HG02763 (cell line): ENCODE measurements around the gene RTF1.
"Not testable (repeated sequence)": the region's sequence is repeated elsewhere in the genome, so short reads cannot be mapped to it uniquely, and the experiment has no call there.

Source experiments
- ATAC-seq: cut with Tn5 transposase; IDR thresholded peaks from one replicate; pipeline ENCODE4 v1.9.1; 2021; ENCODE audit warnings: mild to moderate bottlenecking, moderate library complexity; ENCODE audit not compliant: unreplicated experiment

RTF1 gene

GRCh38 chr15:41416742-41417417 lies at the start of gene RTF1:
Gene RTF1 (plus strand): TSS chr15:41417095. CDS start chr15:41417116, 21 bp downstream.
- peak; percentile 77 for ATAC-seq

GRCh38 chr15:41367418-41367817 lies 49.5 kb upstream of the RTF1 start:
- ATAC-seq: no peak

GRCh38 chr15:41377978-41378377 lies 38.9 kb upstream of the RTF1 start:
- ATAC-seq: no peak

GRCh38 chr15:41383974-41384749 lies 32.7 kb upstream of the RTF1 start:
- not testable (repeated sequence) for ATAC-seq

GRCh38 chr15:41387646-41388045 lies 29.2 kb upstream of the RTF1 start:
- ATAC-seq: no peak

- no peak for ATAC-seq
Observed at GRCh38 chr15:41392659-41393058, 24.2 kb upstream of the RTF1 start.

GRCh38 chr15:41394924-41395323 lies 22.0 kb upstream of the RTF1 start:
- no peak for ATAC-seq

- no peak for ATAC-seq
Observed at GRCh38 chr15:41396111-41396510, 20.8 kb upstream of the RTF1 start.

- no peak for ATAC-seq
Observed at GRCh38 chr15:41401904-41402267, 15.0 kb upstream of the RTF1 start.

- no peak for ATAC-seq
Observed at GRCh38 chr15:41407341-41407740, 9.6 kb upstream of the RTF1 start.

GRCh38 chr15:41408234-41408641 lies 8.7 kb upstream of the RTF1 start:
- ATAC-seq: no peak

- ATAC-seq: no peak
Observed at GRCh38 chr15:41411031-41411430, 5.9 kb upstream of the RTF1 start.

- no peak for ATAC-seq
Observed at GRCh38 chr15:41411441-41411840, 5.5 kb upstream of the RTF1 start.

- ATAC-seq: peak; percentile 5
Observed at GRCh38 chr15:41416128-41416741, 660 bp upstream of the RTF1 start.

- ATAC-seq: peak; percentile 40
Observed at GRCh38 chr15:41417418-41418195, 712 bp downstream of the RTF1 start.

GRCh38 chr15:41423979-41424659 lies 7.2 kb downstream of the RTF1 start:
- ATAC-seq: peak; percentile 60

GRCh38 chr15:41424809-41425208 lies 7.9 kb downstream of the RTF1 start:
- no peak for ATAC-seq

GRCh38 chr15:41425907-41426306 lies 9.0 kb downstream of the RTF1 start:
- ATAC-seq: not testable (repeated sequence)

GRCh38 chr15:41429003-41429890 lies 12.4 kb downstream of the RTF1 start:
- ATAC-seq: no peak
